B cell (primary cell): ENCODE data around the gene GABRQ. TPM values are rescaled to one million over a fixed set of nuclear protein-coding genes. Genes with fewer than 3 reads are reported as not detected.

ENCODE experiments used
- ATAC-seq: fragments of 200-7000 bp; cut with Tn5 transposase; one replicate; pipeline ENCODE4 v1.10.0; 2021; ENCODE audit warnings: low read depth, mild to moderate bottlenecking, moderate number of reproducible peaks, moderate library complexity
- CTCF ChIA-PET: fragments of 350-600 bp; sonication (Branson Sonifier 250); formaldehyde crosslinking; loops from one replicate; lab custom pipeline; 2021; ENCODE audit warnings: antibody characterized with exemption, inconsistent platforms; lab: Charles Lee
- POLR2A ChIA-PET: fragments of 350-600 bp; sonication (Branson Sonifier 250); formaldehyde crosslinking; loops from one replicate; lab custom pipeline; 2021; ENCODE audit warnings: antibody characterized with exemption; lab: Charles Lee
- DNase-seq: peaks from one replicate; pipeline ENCODE4 v3.0.0; 2013
- H2AFZ ChIP-seq: 2 replicates; pipeline ENCODE4 v1.6.1; 2012; ENCODE audit warnings: mild to moderate bottlenecking, low read depth, low read length; ENCODE audit not compliant: insufficient read depth, poor library complexity, severe bottlenecking
- H3K27ac ChIP-seq, 2 donors: 1 replicate in 1 of 2; 2 replicates in 1 of 2; pipeline ENCODE4 v1.5.1; 2012 to 2013; ENCODE audit warnings: low read length in 2 of 2, mild to moderate bottlenecking in 2 of 2, moderate library complexity in 1 of 2
- H3K27me3 ChIP-seq, 4 experiments: fragments of 200-600 bp in 1 of 4; sonication (generic) in 1 of 4; replicated peaks in 1 of 4; 1 replicate in 2 of 4; 2 replicates in 2 of 4; pipeline versions ENCODE4 v1.6.1 to v1.7.0; 2013 to 2016; ENCODE audit warnings: low read length in 3 of 4, mild to moderate bottlenecking in 2 of 4, mixed read lengths in 1 of 4, moderate library complexity in 1 of 4; ENCODE audit not compliant: insufficient read depth in 4 of 4, control insufficient read depth in 3 of 4; ENCODE audit errors: control extremely low read depth in 1 of 4
- H3K36me3 ChIP-seq, 2 experiments: replicated peaks in 1 of 2; 1 replicate in 1 of 2; 2 replicates in 1 of 2; pipeline versions ENCODE4 v1.6.1 to v1.7.1; 2013; ENCODE audit warnings: low read length in 1 of 2; ENCODE audit not compliant: insufficient read depth in 2 of 2, control insufficient read depth in 1 of 2; ENCODE audit errors: control extremely low read depth in 1 of 2, extremely low read depth in 1 of 2
- H3K4me1 ChIP-seq, 2 donors: fragments of 200-600 bp in 1 of 2; sonication (generic) in 1 of 2; 1 replicate in 1 of 2; 2 replicates in 1 of 2; pipeline versions ENCODE4 v1.5.1 to v1.6.1; 2013 to 2017; ENCODE audit warnings: low read length in 2 of 2; ENCODE audit not compliant: control insufficient read depth in 2 of 2, insufficient read depth in 2 of 2
- H3K4me2 ChIP-seq: replicated peaks from 2 replicates; pipeline ENCODE3; 2012; ENCODE audit warnings: mild to moderate bottlenecking, low read depth, low read length; ENCODE audit not compliant: poor library complexity, severe bottlenecking
- H3K4me3 ChIP-seq, 5 experiments: fragments of 200-600 bp in 1 of 5; sonication (generic) in 1 of 5; 1 replicate in 3 of 5; 2 replicates in 2 of 5; pipeline versions ENCODE4 v1.5.1 to v1.7.0; 2011 to 2016; ENCODE audit warnings: low read length in 4 of 5, mild to moderate bottlenecking in 4 of 5, low read depth in 2 of 5, control low read depth in 1 of 5, moderate library complexity in 1 of 5; ENCODE audit not compliant: insufficient read depth in 1 of 5; ENCODE audit errors: control extremely low read depth in 1 of 5, extremely low read depth in 1 of 5
- H3K79me2 ChIP-seq: fragments of 200-600 bp; sonication (generic); one replicate; pipeline ENCODE4 v1.6.0; 2016; ENCODE audit warnings: low read length; ENCODE audit not compliant: control insufficient read depth, insufficient read depth
- H3K9ac ChIP-seq: fragments of 200-600 bp; sonication (generic); 2 replicates; pipeline ENCODE4 v1.6.1; 2017; ENCODE audit warnings: mild to moderate bottlenecking, low read length, moderate library complexity
- H3K9me3 ChIP-seq, 3 donors: one replicate each; pipeline versions ENCODE4 v1.6.1 to v1.7.1; 2013; ENCODE audit warnings: low read length in 2 of 3; ENCODE audit not compliant: control insufficient read depth in 2 of 3, insufficient read depth in 1 of 3; ENCODE audit errors: control extremely low read depth in 1 of 3
- H4K20me1 ChIP-seq: 2 replicates; pipeline ENCODE4 v1.6.0; 2012; ENCODE audit warnings: mild to moderate bottlenecking, low read length; ENCODE audit not compliant: insufficient read depth, control insufficient read depth, poor library complexity, severe bottlenecking
- H3K27ac Mint-ChIP-seq: one replicate; pipeline ENCODE4 v1.8.0; 2021; ENCODE audit warnings: mixed read lengths
- H3K27me3 Mint-ChIP-seq: one replicate; pipeline ENCODE4 v1.8.0; 2021; ENCODE audit warnings: mixed read lengths
- H3K4me1 Mint-ChIP-seq: one replicate; pipeline ENCODE4 v1.8.0; 2021; ENCODE audit warnings: mixed read lengths
- H3K4me3 Mint-ChIP-seq: one replicate; pipeline ENCODE4 v1.8.0; 2021; ENCODE audit warnings: mixed read lengths
- H3K9me3 Mint-ChIP-seq: one replicate; pipeline ENCODE4 v1.8.0; 2022; ENCODE audit warnings: mixed read lengths; ENCODE audit not compliant: insufficient read depth
- CTCF ChIP-seq: fragments of 200-600 bp; IDR thresholded peaks from one replicate; pipeline ENCODE4 v1.8.0; 2022; ENCODE audit warnings: antibody characterized with exemption, mild to moderate bottlenecking
- EZH2 ChIP-seq: IDR thresholded peaks from 2 replicates; pipeline ENCODE4 v1.6.1; 2012; ENCODE audit warnings: borderline replicate concordance, low read depth, mild to moderate bottlenecking, moderate library complexity, low read length; ENCODE audit not compliant: insufficient read depth, poor library complexity, severe bottlenecking
- WGBS: methylation state at CpG from one replicate; pipeline ENCODE4 v1.1.5; 2013; ENCODE audit warnings: missing lambda C conversion rate; ENCODE audit not compliant: insufficient coverage; 5-methylcytosine and 5-hydroxymethylcytosine counted together
- intact Hi-C: fragments of 100-400 bp; cut with micrococcal nuclease; formaldehyde crosslinking; loops from one replicate; pipeline ENCODE4 v1.10.0; 2022
- polyA plus RNA-seq: library from polyadenylated mRNA; depleted of rRNA; stranded (reverse); fragments of >200 nt; gene quantifications from 2 replicates; pipeline ENCODE4 v1.2.3, GENCODE V29; 2012
- total RNA-seq, 2 donors: library from RNA; stranded (reverse); fragments of 120-200 nt in 1 of 2; gene quantifications; 1 replicate in 1 of 2; 2 replicates in 1 of 2; pipeline versions ENCODE4 v1.2.3 to v1.2.4, GENCODE V29; 2013 to 2022

Gene GABRQ
- total and polyA plus RNA-seq, 2 donors (not counting 1 experiment from before 2014, with no cell fraction given): not detected

GRCh38 chrX:152600853-152601633, 36.7 kb upstream of the GABRQ start:
- WGBS: no CpG with 5 or more reads among the region's 5 CpGs
- CTCF ChIA-PET: no interaction called here
- Histone ChIP-seq H3K4me2 (no peak overlapping the region), H2AFZ (no peak overlapping the region), H3K9ac (no peak overlapping the region), H3K36me3 (no peaks in the 10 kb centered on the region), H3K79me2 (no peaks in the 10 kb centered on the region), H3K4me3 (no peak overlapping the region), H3K9me3 (no peaks in the 10 kb centered on the region), H3K4me1 (no peaks in the 10 kb centered on the region), H3K27ac (no peak overlapping the region), H3K27me3 (no peaks in the 10 kb centered on the region), H4K20me1 (no peaks in the 10 kb centered on the region)
- POLR2A ChIA-PET: no interaction called here
- Mint-ChIP-seq H3K9me3 (no peaks in the 10 kb centered on the region), H3K4me1 (no peaks in the 10 kb centered on the region), H3K27ac (no peak overlapping the region), H3K27me3 (no peaks in the 10 kb centered on the region), H3K4me3 (no peak overlapping the region)
- ATAC-seq (no peak), DNase-seq (no peak)
- intact Hi-C loops: no loop called here
- no peak for TF ChIP-seq CTCF
- TF ChIP-seq EZH2: no peak

- Histone ChIP-seq H3K9me3 (no peaks in the 10 kb centered on the region), H3K79me2 (no peaks in the 10 kb centered on the region), H3K4me3 (no peak overlapping the region), H3K36me3 (no peaks in the 10 kb centered on the region), H3K27ac (no peak overlapping the region), H3K9ac (no peak overlapping the region), H2AFZ (no peak overlapping the region), H3K4me1 (no peaks in the 10 kb centered on the region), H3K27me3 (no peaks in the 10 kb centered on the region), H3K4me2 (no peak overlapping the region), H4K20me1 (no peaks in the 10 kb centered on the region)
- H3K27ac Mint-ChIP-seq: no peak overlapping the region
- DNase-seq (no peak), ATAC-seq (no peak)
- WGBS: 55% methylated on average over 2 of the region's 6 CpGs
- no peak for TF ChIP-seq CTCF
- TF ChIP-seq EZH2: no peak
- no peaks in the 10 kb centered on the region for H3K9me3 Mint-ChIP-seq
- no peaks in the 10 kb centered on the region for H3K4me1 Mint-ChIP-seq
- H3K27me3 Mint-ChIP-seq: no peaks in the 10 kb centered on the region
- intact Hi-C loops: no loop called here
- ChIA-PET POLR2A (no interaction called here), CTCF (no interaction called here)
- no peak overlapping the region for H3K4me3 Mint-ChIP-seq
These were observed 35.7 kb upstream of the GABRQ start for GRCh38 chrX:152601848-152602616.
